ENCODE measurements around the gene UBE4B. TPM values are rescaled to one million over a fixed set of nuclear protein-coding genes. Genes with fewer than 3 reads are reported as not detected.

UBE4B gene
- total RNA-seq, 4 donors from 2014 or later: 37.5 to 60.3 (median 51.3) TPM

GRCh38 chr1:10108134-10108663, 75.4 kb downstream of the UBE4B start:
- intact Hi-C loops (cut with DNase I): no loop called here
- DNase-seq: no peak
- peak overlapping the region; percentile 76 to 88 (median 82) for H3K27ac ChIP-seq
- peaks cover 6 to 77% (median 13%) of the 10 kb centered on the region in 3 donors for H3K36me3 ChIP-seq
- H3K4me1 ChIP-seq: peaks cover 14 to 51% (median 25%) of the 10 kb centered on the region in 3 donors
- H3K27me3 ChIP-seq: no peaks in the 10 kb centered on the region
- no peaks in the 10 kb centered on the region for H3K9me3 ChIP-seq
- H3K4me3 ChIP-seq: no peak overlapping the region
- 44% methylated on average over 8 of the region's 8 CpGs for WGBS, 2 donors
- TF ChIP-seq POLR2A (IDR thresholded peaks at IDR 0.05) (no peak), CTCF (IDR thresholded peaks at IDR 0.05) (no peak)

GRCh38 chr1:10108948-10109708, 76.4 kb downstream of the UBE4B start:
- intact Hi-C loops (cut with DNase I): no loop called here

GRCh38 chr1:10113501-10113900, 80.7 kb downstream of the UBE4B start:
- H3K36me3 ChIP-seq: peaks cover 0 to 74% (median 6%) of the 10 kb centered on the region in 3 donors
- H3K4me1 ChIP-seq: peaks cover 0 to 52% (median 7%) of the 10 kb centered on the region in 3 donors
- 92% methylated on average over 7 to 11 of the region's 12 CpGs for WGBS, 2 donors
- no peak for DNase-seq
- H3K27me3 ChIP-seq: no peaks in the 10 kb centered on the region
- TF ChIP-seq CTCF (IDR thresholded peaks at IDR 0.05): no peak
- no peak for TF ChIP-seq POLR2A (IDR thresholded peaks at IDR 0.05)
- H3K27ac ChIP-seq: no peak overlapping the region
- no peak overlapping the region for H3K4me3 ChIP-seq
- intact Hi-C loops (cut with DNase I): no loop called here
- no peaks in the 10 kb centered on the region for H3K9me3 ChIP-seq

More at GRCh38 chr1:10108948-10109708, 76.4 kb downstream of the UBE4B start:
- Histone ChIP-seq H3K27me3 (no peaks in the 10 kb centered on the region), H3K4me1 (peaks cover 14 to 52% (median 25%) of the 10 kb centered on the region in 3 donors), H3K36me3 (peaks cover 6 to 73% (median 8%) of the 10 kb centered on the region in 3 donors), H3K9me3 (no peaks in the 10 kb centered on the region), H3K4me3 (no peak overlapping the region), H3K27ac (peak overlapping the region; percentile 76 to 88 (median 82))
- WGBS, 2 donors: 41 to 51% methylated on average over 11 of the region's 11 CpGs
- TF ChIP-seq POLR2A (IDR thresholded peaks at IDR 0.05): no peak
- no peak for TF ChIP-seq CTCF (IDR thresholded peaks at IDR 0.05)
- DNase-seq: no peak

- intact Hi-C loops (cut with DNase I): no loop called here
- H3K36me3 ChIP-seq: peaks cover 0 to 79% (median 13%) of the 10 kb centered on the region in 3 donors
- WGBS, 2 donors: 46 to 71% methylated on average over 5 to 6 of the region's 6 CpGs
- H3K9me3 ChIP-seq: no peaks in the 10 kb centered on the region
- TF ChIP-seq CTCF (IDR thresholded peaks at IDR 0.05): no peak
- TF ChIP-seq POLR2A (IDR thresholded peaks at IDR 0.05): no peak
- no peak for DNase-seq
- H3K4me3 ChIP-seq: no peak overlapping the region
- no peaks in the 10 kb centered on the region for H3K27me3 ChIP-seq
- H3K4me1 ChIP-seq: peaks cover 0 to 41% (median 4%) of the 10 kb centered on the region in 3 donors
- peak overlapping the region in 3 of 4 donors; percentile 63 to 77 (median 73) for H3K27ac ChIP-seq
Measured at GRCh38 chr1:10114746-10115145, 82.0 kb downstream of the UBE4B start.

- Histone ChIP-seq H3K27ac (peak overlapping the region in 3 of 4 donors; percentile 44 to 82 (median 81)), H3K9me3 (no peaks in the 10 kb centered on the region), H3K36me3 (peaks cover 7 to 81% (median 7%) of the 10 kb centered on the region in 3 donors), H3K27me3 (no peaks in the 10 kb centered on the region), H3K4me3 (no peak overlapping the region), H3K4me1 (peaks cover 0 to 38% (median 4%) of the 10 kb centered on the region in 3 donors)
- no peak for DNase-seq
- intact Hi-C loops (cut with DNase I): no loop called here
- TF ChIP-seq POLR2A (IDR thresholded peaks at IDR 0.05): no peak
- TF ChIP-seq CTCF (IDR thresholded peaks at IDR 0.05): no peak
- 89 to 100% methylated on average over 1 of the region's 1 CpG for WGBS, 2 donors
Measured at GRCh38 chr1:10117132-10117531, 84.4 kb downstream of the UBE4B start.

Data from esophagus squamous epithelium (tissue), 5 donors.